Brain microvascular endothelial cell (primary cell): Measurements from ENCODE around the gene PCGF2.

ENCODE experiments used
- DNase-seq: peaks from one replicate; pipeline ENCODE4 v3.0.0-alpha.2; 2020
- H3K27ac ChIP-seq: fragments of 250-450 bp; sonication (Bioruptor Pico); 2 replicates; pipeline ENCODE4 v1.5.1; 2020; ENCODE audit warnings: mild to moderate bottlenecking, moderate library complexity
- H3K27me3 ChIP-seq: fragments of 250-450 bp; sonication (Bioruptor Pico); replicated peaks from 2 replicates; pipeline ENCODE4 v1.5.1; 2020; ENCODE audit warnings: mild to moderate bottlenecking
- H3K36me3 ChIP-seq: fragments of 250-450 bp; sonication (Bioruptor Pico); replicated peaks from 2 replicates; pipeline ENCODE4 v1.5.1; 2020; ENCODE audit warnings: mild to moderate bottlenecking
- H3K4me3 ChIP-seq: 2 replicates; pipeline ENCODE4 v1.5.1; 2011; ENCODE audit warnings: low read depth, mild to moderate bottlenecking, control low read depth, low read length, moderate library complexity
- CTCF ChIP-seq: IDR thresholded peaks from 2 replicates; pipeline ENCODE4 v1.5.1; 2011; ENCODE audit warnings: low read depth, mild to moderate bottlenecking, moderate library complexity, low read length, control low read depth, inconsistent platforms; ENCODE audit errors: missing control alignments
- in situ Hi-C: cut with HindIII; loops from 2 replicates; pipeline ENCODE4 v1.10.0; 2017; ENCODE audit warnings: low sequenced_read_pairs, low pct_ligation_motif_present

PCGF2 gene

GRCh38 chr17:38748149-38748891 lies at the start of gene PCGF2:
Gene PCGF2, minus strand, starts transcription at chr17:38748336. Its CDS starts 7,934 bp downstream, at chr17:38740402.
- TF ChIP-seq CTCF: no peak
- Histone ChIP-seq H3K27me3 (no peaks in the 10 kb centered on the region), H3K36me3 (peaks cover 3% of the 10 kb centered on the region), H3K4me3 (peak within 1 kb of the TSS; percentile 99), H3K27ac (peak within 1 kb of the TSS; percentile 50)
- in situ Hi-C loops: no loop called here
- peak; percentile 87 for DNase-seq

- Histone ChIP-seq H3K27ac (no peak overlapping the region), H3K4me3 (peak overlapping the region; percentile 88), H3K36me3 (peaks cover 18% of the 10 kb centered on the region), H3K27me3 (no peaks in the 10 kb centered on the region)
- no peak for TF ChIP-seq CTCF
- no peak for DNase-seq
- in situ Hi-C loops: no loop called here
These were observed 49.7 kb upstream of the PCGF2 start for GRCh38 chr17:38797828-38798227.

- no peak for TF ChIP-seq CTCF
- no peak overlapping the region for H3K27ac ChIP-seq
- in situ Hi-C loops: no loop called here
- H3K4me3 ChIP-seq: no peak overlapping the region
- peak; percentile 9 for DNase-seq
- H3K36me3 ChIP-seq: peaks cover 14% of the 10 kb centered on the region
- no peaks in the 10 kb centered on the region for H3K27me3 ChIP-seq
These were observed 49.0 kb upstream of the PCGF2 start for GRCh38 chr17:38797158-38797490.

- H3K36me3 ChIP-seq: peaks cover 8% of the 10 kb centered on the region
- no peak for TF ChIP-seq CTCF
- H3K4me3 ChIP-seq: no peak overlapping the region
- no peaks in the 10 kb centered on the region for H3K27me3 ChIP-seq
- DNase-seq: no peak
- in situ Hi-C loops: no loop called here
- no peak overlapping the region for H3K27ac ChIP-seq
These were observed 48.5 kb upstream of the PCGF2 start for GRCh38 chr17:38796451-38797157.

GRCh38 chr17:38794221-38794620 lies 46.1 kb upstream of the PCGF2 start:
- in situ Hi-C loops: no loop called here
- DNase-seq: no peak
- H3K27me3 ChIP-seq: no peaks in the 10 kb centered on the region
- no peak overlapping the region for H3K4me3 ChIP-seq
- no peak for TF ChIP-seq CTCF
- H3K27ac ChIP-seq: no peak overlapping the region
- H3K36me3 ChIP-seq: peaks cover 3% of the 10 kb centered on the region
